BJ (cell line): ENCODE measurements around the gene RHOU. TPM values are rescaled to one million over a fixed set of nuclear protein-coding genes. Genes with fewer than 3 reads are reported as not detected.

ENCODE experiments used
- CTCF ChIA-PET: fragments of 350-600 bp; formaldehyde crosslinking; extraction: SDS; loops from one replicate; lab custom pipeline; 2021; ENCODE audit warnings: antibody characterized with exemption, inconsistent platforms; lab: Yijun Ruan, JAX
- POLR2A ChIA-PET: fragments of 300-600 bp; sonication (Branson Sonifier 250); formaldehyde crosslinking; extraction: SDS; loops from one replicate; lab custom pipeline; 2021; ENCODE audit warnings: antibody characterized with exemption; lab: Charles Lee
- DNase-seq: peaks from one replicate; pipeline ENCODE4 v3.0.0-alpha.2; 2011; ENCODE audit warnings: low read depth
- H3K27me3 ChIP-seq: 2 replicates; pipeline ENCODE4 v1.6.0; 2011; ENCODE audit warnings: low read length; ENCODE audit not compliant: control insufficient read depth, insufficient read depth
- H3K36me3 ChIP-seq: 2 replicates; pipeline ENCODE4 v1.5.1; 2011; ENCODE audit warnings: low read length; ENCODE audit not compliant: control insufficient read depth, insufficient read depth
- H3K4me3 ChIP-seq: 2 replicates; pipeline ENCODE4 v1.5.1; 2011; ENCODE audit warnings: low read depth, mild to moderate bottlenecking, control low read depth, low read length
- CTCF ChIP-seq: IDR thresholded peaks from 2 replicates; pipeline ENCODE4 v1.5.1; 2011; ENCODE audit warnings: low read depth, mild to moderate bottlenecking, control low read depth, inconsistent platforms, low read length, moderate library complexity; ENCODE audit not compliant: insufficient read depth
- polyA plus RNA-seq: library from polyadenylated mRNA; depleted of rRNA; stranded (reverse); fragments of >200 nt; gene quantifications from 2 replicates; pipeline ENCODE4 v1.2.3, GENCODE V29; 2011

The RHOU gene
- polyA plus RNA-seq, 1 experiment, result 0.42 TPM

- H3K36me3 ChIP-seq, result no peaks in the 10 kb centered on the region
- no peak overlapping the region for H3K4me3 ChIP-seq
- ChIA-PET POLR2A (no interaction called here), CTCF (no interaction called here)
- H3K27me3 ChIP-seq, result 0 out of 2 replicates have a peak, but pooled peaks cover 2% of the 10 kb centered on the region
- DNase-seq, result no peak
- no peak for TF ChIP-seq CTCF
Measured at GRCh38 chr1:228786361-228787129, 51.3 kb downstream of the RHOU start.

- no peak for DNase-seq
- Histone ChIP-seq H3K27me3 (no peaks in the 10 kb centered on the region), H3K4me3 (no peak overlapping the region), H3K36me3 (no peaks in the 10 kb centered on the region)
- CTCF ChIA-PET, result interaction anchor here (0.7 kb wide), 1 partner anchor 15 kb away, joined by 3 read pairs; no protein-coding TSS in a partner anchor
- POLR2A ChIA-PET, result no interaction called here
- TF ChIP-seq CTCF, result no peak
Measured at GRCh38 chr1:228791791-228792190, 56.5 kb downstream of the RHOU start.

GRCh38 chr1:228792601-228793000 is 57.3 kb downstream of the RHOU start:
- ChIA-PET POLR2A (no interaction called here), CTCF (no interaction called here)
- no peak for TF ChIP-seq CTCF
- no peak overlapping the region for H3K4me3 ChIP-seq
- DNase-seq, result no peak
- no peaks in the 10 kb centered on the region for H3K36me3 ChIP-seq
- H3K27me3 ChIP-seq, result no peaks in the 10 kb centered on the region

- no peak for TF ChIP-seq CTCF
Measured at GRCh38 chr1:228793032-228793431, 57.8 kb downstream of the RHOU start.

GRCh38 chr1:228794173-228794572 is 58.9 kb downstream of the RHOU start:
- TF ChIP-seq CTCF, result no peak

More at GRCh38 chr1:228793032-228793431, 57.8 kb downstream of the RHOU start:
- POLR2A ChIA-PET, result no interaction called here
- H3K36me3 ChIP-seq, result no peaks in the 10 kb centered on the region
- H3K4me3 ChIP-seq, result no peak overlapping the region
- no peak for DNase-seq
- H3K27me3 ChIP-seq, result no peaks in the 10 kb centered on the region; the same call in 1 of the 2 replicates
- CTCF ChIA-PET, result interaction anchor here (1.0 kb wide), 1 partner anchor 9 kb away, joined by 3 read pairs; no protein-coding TSS in a partner anchor

More at GRCh38 chr1:228794173-228794572, 58.9 kb downstream of the RHOU start:
- no peaks in the 10 kb centered on the region for H3K36me3 ChIP-seq
- no peaks in the 10 kb centered on the region; the same call in 1 of the 2 replicates for H3K27me3 ChIP-seq
- ChIA-PET CTCF (interaction anchor here (1.0 kb wide), 1 partner anchor 10 kb away, joined by 3 read pairs; no protein-coding TSS in a partner anchor), POLR2A (no interaction called here)
- H3K4me3 ChIP-seq, result no peak overlapping the region
- DNase-seq, result no peak
